ENCODE results near the gene DHRS7B.
"Not testable (repeated sequence)": the region's sequence is repeated elsewhere in the genome, so short reads cannot be mapped to it uniquely, and the experiment has no call there.

The DHRS7B gene

GRCh38 chr17:21126645-21127508 is at the start of gene DHRS7B:
TSS of gene DHRS7B (plus strand) at chr17:21126964. CDS start at chr17:21126972, 8 bp downstream.
- DNase-seq (ENCODE audit: low read depth in 2 of 2) = peak; percentile 95 to 97

- no peak for DNase-seq (ENCODE audit: low read depth in 2 of 2)
Observed at GRCh38 chr17:21077281-21077680, 49.5 kb upstream of the DHRS7B start.

- DNase-seq (ENCODE audit: low read depth in 2 of 2) = no peak
Observed at GRCh38 chr17:21078016-21078780, 48.6 kb upstream of the DHRS7B start.

DNA sequence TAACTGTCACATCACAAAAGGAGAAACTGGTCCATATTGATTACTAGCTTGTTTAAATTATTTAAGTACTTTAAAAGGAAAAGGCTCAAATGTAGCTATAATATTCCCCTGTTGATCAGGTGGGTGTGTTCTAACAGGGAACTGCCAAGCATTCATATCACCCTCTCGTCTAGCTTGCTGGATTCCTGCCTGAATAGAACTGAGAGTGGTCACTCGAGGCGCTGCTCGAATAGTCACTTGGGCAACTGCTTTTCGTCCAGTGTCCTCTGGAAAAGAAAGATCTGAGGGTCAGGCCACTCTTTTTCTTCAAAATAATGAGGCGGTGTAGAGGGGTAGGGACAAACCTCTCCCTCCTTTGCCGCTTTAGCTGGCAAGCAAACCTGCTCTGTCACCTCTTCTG is 47.6 kb upstream of the DHRS7B start:
- DNase-seq (ENCODE audit: low read depth in 2 of 2) = no peak

DNA sequence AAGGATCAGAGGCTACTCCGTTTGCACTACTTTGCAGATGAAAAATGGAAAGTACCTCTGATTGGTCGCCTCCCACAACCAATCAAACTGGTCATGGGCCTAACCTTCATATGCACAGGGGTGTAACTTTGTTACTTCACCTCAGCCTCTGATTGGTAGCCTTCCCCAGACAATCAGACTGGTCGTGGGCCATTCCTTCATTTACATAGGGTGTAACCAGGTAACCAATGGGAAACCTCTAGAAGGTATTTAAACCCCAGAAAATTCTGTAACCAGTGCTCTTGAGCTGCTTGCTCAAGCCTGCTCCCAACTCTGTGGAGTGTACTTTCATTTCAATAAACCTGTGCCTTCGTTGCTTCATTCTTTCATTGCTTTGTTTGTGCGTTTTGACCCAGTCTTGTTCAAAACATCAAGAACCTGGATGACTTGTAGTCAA is 44.7 kb upstream of the DHRS7B start:
- DNase-seq (ENCODE audit: low read depth in 2 of 2) = no peak

DNA sequence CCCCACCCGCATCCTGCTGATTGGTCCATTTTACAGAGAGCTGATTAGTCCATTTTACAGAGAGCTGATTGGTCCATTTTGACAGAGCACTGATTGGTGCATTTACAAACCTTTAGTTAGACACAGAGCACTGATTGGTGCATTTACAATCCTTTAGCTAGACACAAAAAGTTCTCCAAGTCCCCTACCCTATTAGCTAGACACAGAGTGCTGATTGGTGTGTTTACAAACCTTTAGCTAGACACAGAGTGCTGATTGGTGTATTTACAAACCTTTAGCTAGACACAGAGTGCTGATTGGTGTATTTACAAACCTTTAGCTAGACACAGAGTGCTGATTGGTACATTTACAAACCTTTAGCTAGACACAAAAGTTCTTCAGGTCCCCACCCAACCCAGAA is 41.5 kb upstream of the DHRS7B start:
- DNase-seq (ENCODE audit: low read depth in 2 of 2) = not testable (repeated sequence)

DNA sequence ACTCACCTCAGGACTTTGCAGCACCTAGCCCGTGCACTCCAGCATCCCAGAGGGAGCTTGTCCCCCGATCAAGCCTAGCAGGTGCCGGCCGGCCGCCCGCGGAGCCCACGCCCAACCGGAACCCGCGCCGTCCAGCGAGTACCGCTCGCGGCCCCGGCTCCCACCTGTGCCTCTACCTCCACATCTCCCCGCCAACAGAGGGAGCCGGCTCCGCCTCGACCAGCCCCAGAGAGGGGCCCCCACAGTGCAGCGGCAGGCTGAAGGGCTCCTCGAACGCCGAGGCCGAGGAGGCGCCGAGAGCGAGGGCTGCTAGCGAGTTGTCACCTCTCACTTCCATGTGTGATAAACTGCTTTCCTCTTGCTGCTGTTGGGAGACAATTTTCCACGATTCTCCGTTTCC is 41.1 kb upstream of the DHRS7B start:
- no peak for DNase-seq (ENCODE audit: low read depth in 2 of 2)

DNA sequence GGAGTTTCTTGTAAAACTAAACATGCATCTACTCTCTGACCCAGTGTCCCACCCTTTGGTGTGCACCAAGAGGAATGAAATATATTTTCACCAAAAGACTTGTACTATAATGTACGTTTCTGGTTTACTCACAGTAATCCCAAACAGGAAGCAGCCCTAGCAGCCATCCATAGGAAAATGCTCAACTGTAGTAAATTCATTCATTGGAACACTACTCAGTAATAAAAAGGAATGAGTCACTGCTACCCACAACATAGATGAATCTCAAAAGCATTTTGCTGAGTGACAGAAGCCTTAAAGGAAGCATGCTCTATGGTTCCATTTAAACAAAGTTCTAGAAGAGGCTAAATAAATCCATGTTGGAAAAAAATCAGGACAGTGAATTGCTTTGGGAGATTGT is 37.6 kb upstream of the DHRS7B start:
- no peak for DNase-seq (ENCODE audit: low read depth in 2 of 2)

DNA sequence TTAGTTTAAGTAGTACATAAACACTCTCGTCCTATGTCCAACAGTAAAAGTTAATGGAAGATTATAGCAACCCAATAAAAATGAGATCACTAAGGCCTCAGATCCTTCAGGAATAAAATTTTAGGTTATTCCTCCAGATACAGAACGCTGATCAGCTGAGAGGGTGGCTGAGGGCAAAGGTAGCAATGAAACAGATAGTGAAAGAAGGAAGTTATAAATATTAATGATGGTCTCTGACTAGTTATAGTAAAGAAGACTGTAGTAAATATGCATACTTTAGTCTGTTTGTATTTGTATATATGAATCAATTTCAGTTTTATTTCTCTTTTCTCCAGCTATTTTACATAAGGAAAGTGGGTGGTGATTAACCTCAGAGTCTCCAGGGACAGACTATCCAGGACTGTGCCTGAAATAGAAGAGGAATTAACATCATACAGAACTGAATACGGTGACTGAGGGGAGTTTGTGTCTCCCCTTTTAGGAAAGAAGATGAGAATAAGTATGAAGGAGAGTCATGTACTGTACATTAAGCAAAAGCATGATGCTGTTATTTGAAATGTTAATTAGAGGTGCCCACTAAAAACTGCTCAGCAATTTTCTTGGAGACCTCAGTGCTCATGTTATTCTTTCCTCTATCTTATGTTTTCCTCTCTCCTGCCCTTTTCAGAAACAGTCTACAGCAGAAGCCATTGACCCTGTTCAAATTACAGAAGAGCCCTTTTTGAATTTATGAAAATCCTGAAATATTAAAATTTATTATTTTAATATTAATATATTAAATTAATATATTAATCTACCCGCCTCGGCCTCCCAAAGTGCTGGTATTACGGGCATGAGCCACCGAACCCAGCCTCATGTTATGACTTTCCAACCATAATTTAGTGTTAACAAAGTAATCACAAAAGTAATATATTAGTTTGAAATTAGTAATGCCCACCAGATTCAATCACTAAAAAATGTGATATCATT is 36.5 kb upstream of the DHRS7B start:
- DNase-seq (ENCODE audit: low read depth in 2 of 2) = no peak

- no peak for DNase-seq (ENCODE audit: low read depth in 2 of 2)
Observed at GRCh38 chr17:21090902-21091618, 35.7 kb upstream of the DHRS7B start.

DNA sequence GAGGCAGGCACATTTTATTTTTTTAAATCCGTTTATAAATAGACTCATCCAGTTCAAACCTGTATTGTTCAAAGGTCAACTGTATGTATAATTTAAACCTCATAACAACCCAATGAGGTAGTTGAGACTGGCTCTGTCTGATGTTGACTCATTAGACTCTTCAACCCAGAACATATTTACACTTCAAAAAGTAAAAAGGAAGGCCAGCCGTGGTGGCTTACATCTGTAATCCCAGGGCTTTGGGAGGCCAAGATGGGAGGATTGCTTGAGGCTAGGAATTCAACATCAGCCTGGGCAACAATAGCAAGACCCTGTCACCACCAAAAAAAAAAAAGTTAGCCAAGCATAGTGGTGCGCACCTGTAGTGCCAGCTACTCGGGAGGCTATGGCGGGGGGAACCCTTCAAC is 32.5 kb upstream of the DHRS7B start:
- no peak for DNase-seq (ENCODE audit: low read depth in 2 of 2)

DNA sequence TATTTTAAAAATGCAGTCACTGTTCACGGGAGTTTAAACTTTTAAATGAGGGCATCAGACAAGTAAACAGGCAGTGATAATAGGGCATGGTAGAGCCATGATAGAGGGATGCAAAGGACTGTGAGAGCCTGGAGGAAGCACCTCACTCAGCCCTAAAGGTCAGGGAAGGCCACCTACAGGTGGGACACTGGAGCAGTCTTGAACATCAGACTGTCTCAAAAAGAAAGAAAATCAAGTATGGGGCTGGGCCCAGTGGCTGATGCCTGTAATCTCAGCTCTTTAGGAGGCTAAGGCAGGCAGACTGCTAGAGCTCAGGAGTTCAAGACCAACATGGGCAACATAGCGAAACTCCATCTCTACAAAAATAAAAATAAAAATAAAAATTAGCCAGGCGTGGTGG is 31.0 kb upstream of the DHRS7B start:
- no peak for DNase-seq (ENCODE audit: low read depth in 2 of 2)

DNA sequence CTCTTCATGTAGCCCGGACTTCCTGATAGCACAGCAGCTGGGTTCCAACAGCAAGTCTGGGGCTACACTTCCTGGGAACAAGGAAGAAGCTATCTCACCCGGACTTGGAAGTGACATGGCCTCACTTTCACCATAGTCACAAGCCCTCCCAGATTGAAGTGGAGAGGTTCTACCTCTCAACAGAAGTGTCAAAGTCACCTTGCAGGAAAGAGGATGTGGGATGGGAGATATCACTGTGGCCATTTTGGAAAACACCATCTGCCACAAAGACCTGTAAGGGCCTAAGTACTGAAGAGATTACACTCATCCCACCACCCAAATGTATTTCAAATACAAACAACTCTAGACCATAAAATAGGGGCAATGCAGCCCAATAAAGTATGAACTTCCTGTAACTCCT is 29.9 kb upstream of the DHRS7B start:
- no peak for DNase-seq (ENCODE audit: low read depth in 2 of 2)

- peak; percentile 28 to 35 for DNase-seq (ENCODE audit: low read depth in 2 of 2)
Observed at GRCh38 chr17:21098934-21099689, 27.7 kb upstream of the DHRS7B start.

DNA sequence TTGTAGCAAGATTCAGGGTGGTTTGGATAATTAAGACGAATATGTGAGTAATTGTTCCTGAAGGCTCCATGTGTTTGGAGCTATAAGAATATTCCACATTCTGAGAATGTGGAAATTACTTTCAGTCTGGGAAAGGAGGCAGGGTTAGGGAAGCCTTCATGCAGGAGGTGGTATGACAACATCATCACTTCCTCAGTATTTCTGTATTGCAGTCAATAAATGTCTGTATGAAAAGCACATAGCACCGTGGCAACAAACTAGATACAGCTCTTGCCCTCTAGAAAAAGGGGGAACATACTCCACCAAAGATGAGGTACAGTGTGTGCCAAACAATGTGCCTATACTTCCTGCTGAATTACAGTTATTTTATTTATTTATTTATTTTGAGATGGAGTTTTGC is 26.1 kb upstream of the DHRS7B start:
- no peak for DNase-seq (ENCODE audit: low read depth in 2 of 2)

GRCh38 chr17:21104608-21105007 is 22.2 kb upstream of the DHRS7B start:
- no peak for DNase-seq (ENCODE audit: low read depth in 2 of 2)

GRCh38 chr17:21105064-21105894 is 21.5 kb upstream of the DHRS7B start:
- no peak for DNase-seq (ENCODE audit: low read depth in 2 of 2)

- no peak for DNase-seq (ENCODE audit: low read depth in 2 of 2)
Observed at GRCh38 chr17:21106316-21106715, 20.4 kb upstream of the DHRS7B start.

DNA sequence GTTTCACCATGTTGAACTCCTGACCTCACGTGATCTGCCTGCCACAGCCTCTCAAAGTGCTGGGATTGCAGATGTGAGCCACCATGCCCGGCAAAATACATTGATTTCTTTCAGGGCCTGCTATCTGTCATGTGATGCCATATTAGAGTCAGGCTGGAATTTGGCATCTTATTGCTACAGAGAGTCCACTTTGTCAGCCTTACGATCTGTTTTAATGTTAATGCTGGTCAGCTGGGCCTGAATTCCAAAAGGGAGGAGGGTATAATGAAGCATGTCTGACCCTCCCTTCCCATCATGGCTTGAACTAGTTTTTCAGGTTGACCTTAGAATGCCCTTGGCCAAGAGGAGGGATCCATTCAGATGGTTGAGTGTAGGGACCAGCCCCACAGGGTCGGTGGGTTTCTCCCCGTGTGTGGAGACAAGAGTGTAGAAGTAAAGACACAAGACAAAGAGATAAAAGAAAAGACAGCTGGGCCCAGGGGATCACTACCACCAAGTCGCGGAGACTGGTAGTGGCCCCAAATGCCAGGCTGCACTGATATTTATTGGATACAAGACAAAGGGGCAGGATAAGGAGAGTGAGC is 19.6 kb upstream of the DHRS7B start:
- not testable (repeated sequence) for DNase-seq (ENCODE audit: low read depth in 2 of 2)

All from stimulated activated CD8-positive, alpha-beta memory T cell treated with anti-CD3 and anti-CD28 coated beads, Interleukin-7, amount 100 ng/mL, for 4 hours (primary cell).